ENCODE measurements around the gene LEMD1.
A peak's percentile ranks its signal among the peaks of the same experiment; 100 is the strongest.

LEMD1 gene, protein sequence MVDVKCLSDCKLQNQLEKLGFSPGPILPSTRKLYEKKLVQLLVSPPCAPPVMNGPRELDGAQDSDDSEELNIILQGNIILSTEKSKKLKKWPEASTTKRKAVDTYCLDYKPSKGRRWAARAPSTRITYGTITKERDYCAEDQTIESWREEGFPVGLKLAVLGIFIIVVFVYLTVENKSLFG

DNA sequence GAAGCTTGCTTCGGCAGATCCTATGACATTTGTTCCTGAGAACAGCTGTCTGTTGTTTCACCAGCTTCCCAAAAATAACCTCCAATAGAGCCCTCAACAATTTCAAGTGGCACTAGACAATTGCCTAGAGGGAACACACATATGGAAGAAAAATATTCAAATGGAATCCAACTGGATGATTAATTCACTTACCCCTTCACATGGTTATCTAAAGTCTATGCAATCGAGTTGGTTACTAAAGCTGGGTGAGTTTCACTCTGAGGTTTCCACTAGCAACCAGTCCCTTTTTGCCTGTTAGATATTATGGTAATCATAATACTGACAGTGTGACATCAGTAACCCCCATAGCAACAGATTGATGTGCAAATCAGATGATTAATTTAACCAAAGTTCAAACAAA is at the start of gene LEMD1:
Gene LEMD1, minus strand, starts transcription at position 259 of the 400 bp plus-strand sequence. CDS start 1,520 bp downstream, outside the sequence.
- DNase-seq (ENCODE audit: low spot score), result no peak

DNA sequence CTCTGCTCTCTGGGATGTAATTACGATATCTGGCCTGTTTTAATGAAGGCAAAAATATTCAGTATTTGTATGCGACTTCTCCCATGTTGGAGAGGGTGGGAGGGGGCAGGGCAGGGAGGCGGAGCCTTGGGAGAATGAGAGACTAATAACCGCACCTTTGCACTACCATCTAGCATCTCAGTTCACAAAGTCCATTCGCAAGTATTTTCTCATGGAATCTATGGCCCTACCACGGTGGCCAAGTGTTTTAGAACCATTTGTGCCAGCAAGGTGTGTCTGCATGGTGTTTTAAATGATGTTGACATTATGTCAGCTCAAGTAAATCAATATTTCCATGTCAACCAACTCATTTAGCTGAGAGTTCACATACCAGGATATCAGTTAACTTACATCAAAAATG is 48.3 kb upstream of the LEMD1 start:
- DNase-seq (ENCODE audit: low spot score), result no peak

DNA sequence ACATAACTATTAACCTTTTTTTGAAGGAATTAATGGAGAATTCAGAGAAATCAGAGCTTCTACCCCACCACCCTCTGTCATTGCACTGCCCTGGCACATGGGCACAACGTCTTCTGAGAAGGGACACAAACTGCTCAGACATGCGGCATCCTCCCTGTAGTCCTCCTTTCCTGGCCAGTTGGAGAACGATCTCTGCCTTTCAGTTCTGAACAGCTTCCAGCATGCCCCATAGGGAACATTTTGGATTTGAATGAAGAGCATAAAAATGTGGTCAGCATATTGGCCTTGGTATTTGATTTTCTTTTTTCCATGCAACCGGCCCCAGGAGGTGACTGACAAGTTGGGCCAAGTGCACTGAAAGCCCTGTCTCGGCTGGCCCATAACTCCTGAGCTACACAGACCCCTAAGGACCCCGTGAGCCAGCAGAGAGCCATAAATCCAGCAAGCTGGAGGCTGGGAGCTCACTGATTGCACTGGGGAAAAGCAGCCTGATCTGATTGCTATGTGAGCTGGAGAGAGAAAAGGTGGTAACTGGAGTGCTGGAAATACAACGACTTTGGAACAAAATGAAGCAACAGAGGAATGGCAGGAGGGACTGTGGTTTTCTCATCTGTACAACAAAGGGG is 44.9 kb upstream of the LEMD1 start:
- no peak for DNase-seq (ENCODE audit: low spot score)

DNA sequence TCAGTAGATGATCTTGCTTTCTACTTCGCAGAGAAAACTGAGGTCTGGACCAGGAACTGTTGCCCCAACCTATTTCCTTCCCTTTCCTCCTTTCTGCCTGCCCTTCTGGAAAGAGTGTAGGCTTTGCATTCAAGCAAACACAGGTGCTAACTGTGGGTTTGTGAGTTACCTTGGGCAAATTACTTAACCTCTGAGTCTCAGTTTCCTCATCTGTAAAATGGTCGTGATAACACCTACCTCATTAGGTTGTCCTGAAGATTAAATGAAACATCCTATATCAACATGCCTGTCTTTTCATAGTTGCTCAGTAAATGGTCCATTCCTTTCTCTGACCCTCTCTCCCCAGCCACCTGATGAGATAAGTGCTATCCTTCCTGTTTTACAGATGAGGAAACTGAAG is 43.5 kb upstream of the LEMD1 start:
- no peak for DNase-seq (ENCODE audit: low spot score)

DNA sequence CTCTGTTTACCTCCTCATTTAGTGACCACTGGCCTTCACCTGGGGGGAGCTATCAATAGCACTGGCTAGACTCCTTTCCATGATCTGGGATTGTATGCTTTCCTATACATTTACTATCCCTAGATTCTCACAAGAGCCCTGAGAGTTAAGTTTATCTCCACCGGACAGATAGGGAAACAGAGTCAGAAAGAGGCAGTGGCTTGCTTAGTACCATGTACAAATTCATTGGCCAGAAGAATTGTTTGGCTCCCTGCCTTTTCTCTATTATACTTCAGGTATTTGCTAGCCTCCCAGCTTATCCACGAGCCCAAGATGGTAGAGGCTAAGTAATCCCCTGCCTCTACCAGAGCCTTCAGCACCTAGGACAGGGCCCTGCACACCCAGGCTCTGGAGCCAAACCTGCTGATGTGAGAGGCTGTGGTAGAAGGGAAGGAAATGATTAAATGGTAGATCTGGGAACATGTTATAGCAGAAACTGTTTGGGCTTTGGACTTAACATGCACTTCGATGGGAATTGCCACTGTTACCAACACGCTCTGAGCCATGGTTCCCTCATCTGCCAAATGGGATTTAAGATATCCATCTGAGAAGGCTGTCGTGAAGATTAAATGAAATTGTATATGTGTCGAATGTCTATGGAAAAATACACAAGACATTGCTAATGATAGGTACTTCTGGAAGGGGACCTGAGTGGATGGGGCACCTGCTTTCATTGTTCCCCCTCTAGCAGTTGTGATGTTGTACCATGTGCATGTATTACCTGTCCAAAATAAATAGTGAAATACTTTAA is 37.1 kb upstream of the LEMD1 start:
- DNase-seq (ENCODE audit: low spot score), result peak; percentile 31

DNA sequence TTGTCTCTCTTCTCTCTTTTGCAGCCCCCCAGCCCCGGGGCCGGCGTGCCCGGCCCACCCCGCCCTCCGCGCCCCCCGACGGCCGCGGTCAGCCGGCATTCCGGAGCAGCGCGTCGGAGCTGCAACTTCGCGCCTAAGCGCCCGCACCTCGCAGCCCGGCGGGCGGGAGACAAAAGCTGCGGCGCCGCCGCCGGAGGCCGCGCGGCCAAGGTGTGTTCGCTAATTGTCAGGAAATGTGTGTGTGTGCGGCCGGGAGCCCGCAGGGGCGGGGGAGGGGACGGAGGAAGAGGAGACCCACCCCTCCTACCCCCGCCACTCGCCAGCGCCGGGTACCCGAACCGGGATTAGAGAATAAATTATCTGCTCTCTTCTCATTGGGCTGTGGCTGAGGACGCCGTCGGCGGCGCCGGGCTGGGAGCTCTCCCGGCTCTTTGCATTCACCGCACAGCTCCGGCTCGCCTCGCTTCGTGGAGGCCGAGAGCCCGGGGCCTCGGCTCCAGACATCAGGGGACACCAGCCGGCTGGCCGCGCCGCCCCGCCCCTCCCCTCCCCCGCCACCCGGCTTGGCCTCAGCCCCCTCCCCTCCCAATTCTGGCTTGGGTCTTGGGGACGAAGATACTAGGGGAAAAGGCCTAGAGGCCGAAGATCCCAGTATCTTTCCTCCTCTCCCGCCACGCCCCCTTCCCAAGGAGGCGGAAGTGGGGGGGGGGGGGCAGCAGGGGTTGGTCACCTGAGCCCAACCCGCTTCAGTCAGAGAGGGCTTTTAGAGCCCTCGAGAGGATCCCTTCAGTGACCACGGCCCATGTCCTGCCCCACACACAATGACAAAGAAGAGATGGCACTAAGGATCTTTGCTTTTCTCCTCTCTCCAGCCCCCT is 35.3 kb upstream of the LEMD1 start:
- no peak for DNase-seq (ENCODE audit: low spot score)

DNA sequence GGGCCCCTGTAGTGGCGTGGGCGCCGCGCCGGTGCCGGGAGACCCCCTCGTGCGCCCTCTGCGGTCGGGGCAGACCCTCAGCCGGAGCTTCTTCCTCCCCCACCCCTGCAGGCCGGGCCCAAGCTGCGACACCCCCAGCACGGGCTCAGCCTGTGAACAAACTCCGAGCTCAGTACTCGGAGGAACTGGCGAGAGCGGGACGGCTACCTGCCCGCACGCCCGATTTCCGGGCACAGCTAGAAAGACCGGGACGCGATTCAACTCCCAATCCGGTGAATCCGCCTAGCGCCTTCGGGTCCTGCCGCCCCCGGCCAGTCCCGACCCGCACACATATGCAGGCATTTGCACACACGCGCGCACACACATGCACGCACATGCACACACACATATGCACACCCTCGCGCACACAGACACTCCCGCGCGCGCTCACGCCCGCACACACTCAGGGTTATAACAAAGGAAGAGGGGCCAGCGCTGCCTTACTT is 34.6 kb upstream of the LEMD1 start:
- no peak for DNase-seq (ENCODE audit: low spot score)

DNA sequence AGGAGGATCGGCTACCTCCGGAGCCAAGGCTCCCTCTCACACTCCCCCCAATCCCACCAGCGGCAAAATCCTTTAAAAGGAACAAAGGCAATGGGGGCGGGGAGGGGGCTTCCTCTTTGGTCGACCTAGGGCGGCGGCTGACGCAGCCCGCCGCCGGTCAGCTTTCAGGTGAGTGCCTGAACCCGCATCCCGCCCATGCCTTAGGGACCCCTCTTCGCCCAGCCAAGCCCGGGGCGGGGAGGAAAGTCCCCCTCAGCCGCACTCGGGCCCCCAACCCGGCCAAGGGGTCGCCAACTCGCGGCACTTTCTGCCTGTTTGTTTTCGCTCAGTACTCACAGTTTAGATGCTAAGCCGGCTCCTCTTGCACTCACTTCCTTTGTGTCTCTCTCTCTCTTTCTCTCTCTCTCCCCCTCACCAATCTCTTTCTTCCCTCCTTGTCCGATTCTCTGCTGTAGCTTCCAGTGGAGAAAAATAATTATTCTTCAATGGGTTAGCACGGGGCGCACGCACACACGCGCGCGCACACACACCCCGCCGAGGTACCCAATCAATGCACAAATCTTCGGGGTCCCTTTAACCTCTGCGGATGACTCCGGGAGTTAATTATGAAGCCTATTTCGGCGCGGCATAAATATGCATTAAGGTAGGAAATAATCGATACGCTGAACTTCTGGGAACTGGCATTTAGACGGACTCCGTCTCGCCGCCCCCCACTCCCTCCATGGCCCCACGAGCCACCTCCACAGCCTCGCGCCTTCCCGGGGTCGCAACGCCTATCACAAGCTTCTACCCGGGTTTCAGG is 33.9 kb upstream of the LEMD1 start, which contains the start of gene BLACAT1:
Gene BLACAT1, minus strand, starts transcription at position 465 of the 802 bp plus-strand sequence.
- no peak for DNase-seq (ENCODE audit: low spot score)

DNA sequence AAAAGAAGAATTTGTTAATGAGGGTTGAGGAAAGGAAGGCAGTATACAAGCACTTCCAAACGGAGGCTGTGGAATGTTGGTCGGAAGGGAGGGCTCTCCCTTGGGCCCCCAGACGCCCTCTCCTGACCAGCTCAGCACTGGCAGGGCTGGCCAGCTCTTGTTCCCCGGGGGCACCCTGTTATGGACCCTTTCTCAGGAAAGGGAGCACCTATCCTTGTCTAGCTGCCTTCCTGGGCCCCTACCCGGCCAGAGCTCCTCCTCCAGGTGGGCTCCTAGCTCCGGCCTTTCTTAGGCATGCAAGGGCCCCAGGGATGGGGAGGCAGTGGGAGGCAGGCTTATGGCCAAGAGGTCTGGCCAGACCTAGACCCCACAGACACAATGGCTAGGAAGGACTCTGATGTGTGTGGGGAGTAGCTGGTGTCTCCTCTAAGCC is 33.1 kb upstream of the LEMD1 start:
- no peak for DNase-seq (ENCODE audit: low spot score)

DNA sequence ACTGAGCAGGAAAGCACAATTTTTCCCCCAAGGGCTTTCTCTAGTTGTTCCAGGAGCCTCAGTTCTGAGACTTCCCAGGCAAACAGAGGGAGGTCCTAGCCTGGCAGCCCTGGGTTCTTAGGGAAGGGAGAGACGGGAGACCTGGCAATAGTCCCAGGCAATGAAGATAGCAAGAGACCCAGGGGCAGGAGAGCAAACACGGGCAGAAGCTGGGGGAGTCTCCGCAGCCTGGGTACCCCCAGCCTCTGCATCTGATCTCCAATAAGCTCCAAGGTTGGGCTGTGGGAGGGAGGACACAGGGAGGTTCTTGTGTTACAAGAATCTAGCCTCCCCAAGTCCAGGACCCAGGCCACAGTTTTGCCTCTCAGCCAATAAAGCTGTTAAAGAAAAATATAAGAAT is 31.6 kb upstream of the LEMD1 start:
- DNase-seq (ENCODE audit: low spot score), result no peak

DNA sequence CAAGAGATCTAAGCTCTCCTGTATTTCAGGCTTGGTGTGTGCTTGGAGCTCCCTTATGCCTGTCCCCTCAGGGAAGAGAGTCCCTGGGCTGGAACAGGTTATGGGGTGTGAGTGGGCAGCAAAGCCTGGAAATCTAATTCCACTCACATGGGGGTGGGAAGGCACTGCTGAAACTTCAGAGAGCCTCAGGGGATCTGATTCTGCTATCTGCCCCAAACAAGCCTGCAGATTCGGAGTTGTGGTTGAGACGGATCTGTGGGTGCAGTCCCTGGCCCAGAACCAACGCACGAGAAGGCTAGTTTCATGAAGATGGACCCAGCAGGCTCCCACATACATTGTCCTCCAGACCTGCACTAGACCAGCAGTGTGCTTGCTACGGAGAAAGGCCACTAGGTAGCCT is 31.1 kb upstream of the LEMD1 start:
- DNase-seq (ENCODE audit: low spot score), result no peak

DNA sequence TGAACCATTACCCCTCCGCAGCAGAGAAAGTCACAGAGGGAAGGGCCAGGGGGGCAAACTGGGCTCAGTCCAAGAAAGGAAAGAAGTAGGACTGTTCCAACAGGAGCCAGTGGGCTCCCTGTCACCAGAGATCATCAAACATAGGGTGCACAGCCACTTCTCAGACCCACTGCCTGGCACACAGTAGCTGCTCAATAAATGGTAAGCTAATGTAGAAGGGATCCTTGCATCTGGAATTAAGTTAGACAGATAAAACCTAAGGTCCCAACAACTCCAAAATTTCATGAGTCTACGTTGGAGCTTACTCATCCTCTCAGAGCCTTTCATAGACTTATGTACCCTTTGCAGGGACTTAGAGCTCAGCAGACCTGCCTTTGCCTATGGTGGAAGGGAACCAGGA is 30.5 kb upstream of the LEMD1 start:
- DNase-seq (ENCODE audit: low spot score), result no peak

DNA sequence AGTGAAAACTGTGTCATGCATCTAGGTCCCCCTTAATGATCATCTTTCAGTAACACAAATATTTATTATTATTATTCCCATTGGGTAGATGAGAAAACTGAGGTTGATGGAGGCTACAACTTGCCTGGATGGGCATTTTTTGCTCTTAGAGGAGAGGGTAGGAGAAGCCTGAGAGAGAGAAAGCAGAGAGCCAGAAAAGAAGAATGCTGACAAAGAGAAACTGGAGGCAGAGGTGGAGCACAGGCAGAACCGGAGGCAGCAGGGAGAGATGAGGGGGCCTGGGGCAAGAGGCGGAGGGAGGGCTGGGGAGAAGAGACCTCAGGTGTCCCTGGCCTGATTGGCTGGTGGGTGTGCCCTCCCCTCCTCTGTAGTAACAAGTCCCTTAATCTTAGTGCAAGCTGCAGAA is 29.9 kb upstream of the LEMD1 start:
- no peak for DNase-seq (ENCODE audit: low spot score)

DNA sequence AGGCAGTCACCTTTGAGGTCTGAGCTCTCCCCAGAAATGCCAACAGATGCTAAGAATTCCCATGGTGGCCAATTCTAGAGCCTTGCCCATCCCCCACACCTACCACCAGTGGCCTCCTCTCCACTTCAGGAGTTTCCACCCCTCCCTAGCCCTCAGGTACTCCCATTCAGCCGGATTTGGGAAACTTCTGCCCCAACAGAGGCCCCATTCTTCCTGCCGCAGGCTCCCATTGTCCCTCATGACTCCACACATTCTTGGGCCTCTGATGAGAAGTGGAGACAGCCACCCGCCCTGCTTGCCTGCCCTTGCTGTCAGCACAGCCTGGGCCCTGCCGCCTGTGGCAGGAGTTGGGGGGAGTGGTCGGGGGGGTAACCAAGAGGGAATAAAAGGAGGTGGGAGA is 29.3 kb upstream of the LEMD1 start:
- DNase-seq (ENCODE audit: low spot score), result no peak

DNA sequence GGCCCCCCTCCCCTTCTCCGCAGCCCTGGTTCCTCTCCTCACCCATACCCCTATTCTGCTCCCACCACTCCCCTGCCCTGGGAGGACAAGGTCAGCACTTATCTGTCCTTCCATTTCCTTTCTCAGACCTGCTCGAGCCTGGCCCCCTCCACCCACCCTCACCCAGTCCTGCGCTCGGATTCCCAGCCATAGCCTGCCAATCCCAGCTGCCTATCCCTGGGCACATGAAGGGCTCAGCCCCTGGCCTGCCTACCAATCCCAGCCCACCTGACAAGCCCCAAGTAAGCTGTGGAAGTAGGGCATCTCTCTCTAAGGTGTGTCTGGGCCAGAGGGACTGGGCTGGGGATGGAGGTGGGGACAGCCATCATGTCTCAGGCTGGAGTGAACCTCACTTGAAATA is 28.6 kb upstream of the LEMD1 start:
- DNase-seq (ENCODE audit: low spot score), result no peak

DNA sequence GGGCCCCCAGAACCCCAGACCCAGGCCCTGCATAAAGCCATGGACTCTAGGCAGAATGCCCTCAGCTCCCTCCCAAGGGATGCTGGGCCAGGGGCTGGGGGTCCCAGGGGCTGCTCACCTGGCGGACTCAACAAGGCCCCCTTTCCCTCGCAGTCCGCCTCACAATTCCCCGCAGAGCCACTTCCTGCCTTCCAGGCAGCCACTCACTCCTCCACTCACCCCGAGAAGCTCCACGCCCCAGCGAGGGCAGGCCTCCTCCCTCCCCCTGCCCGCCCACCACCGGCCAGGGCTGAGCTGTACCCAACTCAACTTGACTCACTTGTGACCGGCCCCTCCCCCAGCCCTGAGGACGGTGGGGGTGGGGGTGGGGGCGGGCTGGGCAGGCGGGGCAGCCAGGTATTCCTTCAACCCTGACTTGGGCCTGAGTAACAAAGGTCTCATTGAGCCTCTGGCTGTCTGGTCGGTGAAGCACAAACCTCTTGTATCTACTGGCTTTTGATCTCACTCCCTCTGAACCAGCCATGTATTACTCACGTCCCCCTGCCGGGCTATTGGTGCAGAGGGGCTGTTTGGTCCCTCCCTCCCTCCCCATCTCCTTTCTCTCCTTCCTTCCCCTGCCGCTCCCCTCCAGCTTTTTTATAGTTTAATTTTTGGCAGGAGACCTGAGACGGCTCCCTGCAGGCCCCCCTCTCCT is 28.0 kb upstream of the LEMD1 start:
- DNase-seq (ENCODE audit: low spot score), result peak; percentile 39

DNA sequence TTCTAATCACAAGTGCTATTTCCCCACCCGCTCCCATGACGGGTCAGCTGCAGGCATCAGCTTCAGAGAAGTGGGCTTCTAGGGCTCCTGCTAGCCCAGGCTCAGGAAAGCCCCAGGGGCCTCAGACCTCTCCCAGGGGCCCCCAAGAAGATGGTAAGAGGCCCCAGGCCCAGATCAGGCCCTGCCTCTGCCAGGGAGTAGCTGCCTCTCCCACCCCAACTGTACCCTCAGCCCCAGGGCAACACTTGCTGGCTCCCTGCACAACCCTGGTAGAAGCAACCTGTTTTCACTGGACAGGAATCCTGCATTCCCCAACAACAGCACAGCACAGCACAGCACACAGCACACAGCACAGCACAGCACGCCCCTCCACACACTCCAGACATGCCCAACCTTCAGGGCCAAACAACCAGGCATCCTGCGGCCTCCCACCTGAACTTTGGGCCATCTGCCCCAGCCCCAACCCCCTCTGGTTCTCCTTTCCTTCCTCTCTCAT is 27.4 kb upstream of the LEMD1 start:
- DNase-seq (ENCODE audit: low spot score), result no peak

DNA sequence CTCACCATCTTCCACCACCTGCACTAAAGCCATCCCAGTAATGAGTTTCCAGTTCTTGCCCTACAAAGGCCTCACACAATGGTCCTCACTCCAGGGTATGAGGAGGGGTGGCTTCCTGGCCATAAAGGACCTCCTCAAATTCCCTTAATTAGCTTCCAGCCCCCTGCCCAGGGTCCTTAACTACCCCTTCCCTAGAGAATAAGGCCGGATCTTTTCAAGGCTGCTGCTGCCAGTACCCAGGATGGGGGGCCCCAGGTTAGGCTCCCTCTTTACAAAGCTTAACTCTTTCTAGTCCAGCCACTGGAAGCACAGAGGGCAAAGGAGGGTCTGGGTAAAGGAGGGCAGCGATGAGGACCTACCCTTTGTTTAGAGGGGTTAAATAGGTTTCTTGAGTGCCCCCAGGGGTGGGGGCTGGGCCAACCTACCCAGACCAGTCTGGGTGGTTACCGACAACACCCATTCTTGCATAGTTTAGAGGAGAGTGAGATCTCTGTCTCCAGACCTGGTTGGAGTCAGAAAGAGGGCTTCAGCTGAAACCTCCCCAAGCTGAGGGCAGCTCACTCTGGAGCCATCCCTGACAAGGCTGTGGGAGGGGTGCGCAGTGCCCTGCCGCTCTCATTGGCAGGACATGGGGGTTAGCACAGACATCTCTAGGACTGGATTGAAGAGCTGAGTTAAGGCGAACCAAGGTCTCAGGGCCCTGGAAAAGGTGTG is 26.8 kb upstream of the LEMD1 start:
- no peak for DNase-seq (ENCODE audit: low spot score)

DNA sequence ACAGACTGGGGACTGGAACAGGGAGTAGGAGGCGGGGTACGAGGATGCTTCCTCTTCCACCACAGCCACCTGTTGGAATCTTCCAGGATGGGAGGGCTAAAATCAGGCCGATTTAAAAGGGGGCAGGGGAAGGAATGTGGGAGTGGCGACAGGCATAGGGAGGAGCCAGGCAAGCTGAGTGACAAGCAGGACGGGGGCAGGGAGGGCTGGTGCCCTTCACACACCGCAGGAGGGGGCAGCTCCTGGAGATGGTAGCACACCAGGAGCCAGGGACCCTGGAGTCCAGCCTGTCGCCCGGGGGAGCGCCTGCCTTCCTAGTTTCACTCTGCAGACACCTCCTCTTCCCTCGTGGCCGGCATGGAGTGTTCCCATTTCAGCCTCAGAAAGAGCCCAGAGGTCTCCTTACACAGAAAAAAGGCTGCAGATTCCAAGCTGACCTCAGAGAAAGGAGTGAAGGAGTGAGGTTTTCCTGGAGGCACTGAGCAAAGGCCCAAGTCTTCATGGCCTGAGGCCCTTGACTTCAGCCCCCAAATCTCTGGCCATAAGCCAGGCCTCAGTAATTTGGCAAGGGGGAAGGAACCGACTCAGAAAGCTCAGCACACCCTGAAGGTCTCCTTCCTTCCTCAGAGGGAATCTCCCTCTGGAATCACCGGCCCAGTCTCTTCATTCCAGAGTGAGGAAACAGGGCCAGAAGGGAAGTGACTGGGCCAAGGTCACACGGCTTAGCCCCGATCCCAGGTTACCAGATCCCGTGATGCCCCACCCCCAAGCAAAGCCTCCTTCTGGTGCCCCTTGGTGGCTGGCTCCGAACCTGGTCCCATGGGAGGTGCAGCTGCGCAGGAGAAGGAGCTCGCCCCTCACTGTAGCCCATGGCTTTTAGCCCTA is 25.8 kb upstream of the LEMD1 start:
- no peak for DNase-seq (ENCODE audit: low spot score)

All from activated CD4-positive, alpha-beta T cell treated with anti-CD3 and anti-CD28 coated beads, Interleukin-2, Interleukin-4, amounts not matched to agents 100 ng/mL and 50 ng/mL, durations not matched to agents 16 hours and 8 hours (primary cell).